GM12878 (cell line): ENCODE data around the gene MRM1. TPM values are rescaled to one million over a fixed set of nuclear protein-coding genes. Genes with fewer than 3 reads are reported as not detected.

Experiments used
- ATAC-seq: fragments of 200-7000 bp; cut with Tn5 transposase; 3 replicates; pipeline ENCODE4 v1.9.1; 2020; ENCODE audit warnings: mild to moderate bottlenecking, moderate library complexity
- BruUV-seq: library from RNA; stranded (reverse); fragments of 400-500 nt; replicated peaks from 2 replicates; lab custom pipeline; 2021; lab: Mats Ljungman, UMichigan
- CTCF ChIA-PET: fragments of 300-600 bp; sonication (Branson Sonifier 250); formaldehyde crosslinking; extraction: SDS; loops from one replicate; lab custom pipeline; 2021; ENCODE audit warnings: inconsistent platforms; lab: Yijun Ruan, JAX
- POLR2A ChIA-PET: fragments of 350-600 bp; formaldehyde crosslinking; extraction: SDS; loops from one replicate; lab custom pipeline; 2021; ENCODE audit warnings: inconsistent platforms; lab: Charles Lee
- RAD21 ChIA-PET: fragments of 300-600 bp; sonication (Branson Sonifier 250); formaldehyde crosslinking; loops from one replicate; lab custom pipeline; 2023; ENCODE audit warnings: antibody characterized with exemption; ENCODE audit not compliant: unreplicated experiment; lab: Charles Lee
- SMC1A ChIA-PET: fragments of 300-600 bp; sonication (Branson Sonifier 250); formaldehyde crosslinking; loops from one replicate; lab custom pipeline; 2023; ENCODE audit not compliant: unreplicated experiment, uncharacterized antibody; lab: Charles Lee
- DNase-seq: peaks from one replicate; pipeline ENCODE4 v3.0.0-alpha.2; 2011; ENCODE audit warnings: low read depth, low spot score
- FAIRE-seq: peaks from 3 replicates; lab custom pipeline; 2011; peaks lifted over from hg19 to GRCh38; lab: Jason Lieb, UNC
- H2AFZ ChIP-seq: 2 replicates; pipeline ENCODE4 v1.6.0; 2011; ENCODE audit warnings: low read depth, low read length, control low read depth; ENCODE audit not compliant: control insufficient read depth
- H3K27ac ChIP-seq: 2 replicates; pipeline ENCODE4 v1.5.1; 2011; ENCODE audit warnings: control low read depth; ENCODE audit not compliant: control insufficient read depth, insufficient read depth
- H3K27me3 ChIP-seq, 2 experiments: replicated peaks in 1 of 2; 2 replicates each; pipeline versions ENCODE4 v1.6.0 to v1.6.1; 2011; ENCODE audit warnings: low read length in 1 of 2; ENCODE audit not compliant: control insufficient read depth in 2 of 2, insufficient read depth in 2 of 2
- H3K36me3 ChIP-seq, 2 experiments: 2 replicates each; pipeline ENCODE4 v1.5.1; 2011; ENCODE audit warnings: low read length in 1 of 2; ENCODE audit not compliant: control insufficient read depth in 2 of 2, insufficient read depth in 2 of 2
- H3K4me1 ChIP-seq: 2 replicates; pipeline ENCODE4 v1.6.1; 2011; ENCODE audit warnings: mild to moderate bottlenecking, low read length, moderate library complexity, mixed read lengths; ENCODE audit not compliant: control insufficient read depth, insufficient read depth
- H3K4me2 ChIP-seq: 2 replicates; pipeline ENCODE4 v1.6.0; 2011; ENCODE audit warnings: control low read depth; ENCODE audit not compliant: control insufficient read depth, insufficient read depth
- H3K4me3 ChIP-seq: fragments of 200-600 bp; sonication (generic); 2 replicates; pipeline ENCODE4 v1.5.1; 2016
- H3K79me2 ChIP-seq: 2 replicates; pipeline ENCODE4 v1.6.0; 2011; ENCODE audit warnings: low read length; ENCODE audit not compliant: control insufficient read depth, insufficient read depth
- H3K9ac ChIP-seq: 2 replicates; pipeline ENCODE4 v1.8.0; 2011; ENCODE audit warnings: low read length, control low read depth, mixed read lengths; ENCODE audit not compliant: control insufficient read depth, insufficient read depth
- H3K9me3 ChIP-seq: replicated peaks from 3 replicates; pipeline ENCODE4 v1.5.1; 2011; ENCODE audit warnings: mild to moderate bottlenecking, low read length; ENCODE audit not compliant: control insufficient read depth, insufficient read depth
- H4K20me1 ChIP-seq: 2 replicates; pipeline ENCODE4 v1.6.0; 2011; ENCODE audit not compliant: control insufficient read depth, insufficient read depth
- ATF7 ChIP-seq: fragments of 450-650 bp; IDR thresholded peaks from 2 replicates; pipeline ENCODE4 v1.6.1; 2016; ENCODE audit warnings: low read depth, mild to moderate bottlenecking
- CEBPB ChIP-seq, 2 experiments: fragments of 150-350 bp in 1 of 2; IDR thresholded peaks; 2 replicates each; pipeline ENCODE4 v1.6.1; 2012 to 2014; ENCODE audit warnings: low read depth in 2 of 2, low read length in 2 of 2, borderline replicate concordance in 1 of 2, inconsistent platforms in 1 of 2
- EED ChIP-seq: sonication (generic); IDR thresholded peaks from 2 replicates; pipeline ENCODE4 v1.6.1; 2016; ENCODE audit warnings: antibody characterized with exemption, low read depth
- EGR1 ChIP-seq, 2 experiments: IDR thresholded peaks; 1 replicate in 1 of 2; 2 replicates in 1 of 2; pipeline ENCODE4 v1.6.1; 2011 to 2012; ENCODE audit warnings: low read depth in 2 of 2, low read length in 2 of 2, borderline replicate concordance in 1 of 2, mild to moderate bottlenecking in 1 of 2, moderate library complexity in 1 of 2
- MEF2B ChIP-seq: fragments of 450-650 bp; IDR thresholded peaks from 2 replicates; pipeline ENCODE4 v1.6.1; 2018; ENCODE audit warnings: mild to moderate bottlenecking, moderate library complexity; ENCODE audit not compliant: partially characterized antibody, poor library complexity, severe bottlenecking
- MXI1 ChIP-seq: fragments of 150-350 bp; IDR thresholded peaks from 2 replicates; pipeline ENCODE4 v1.6.1; 2011; ENCODE audit warnings: low read depth, mild to moderate bottlenecking, inconsistent platforms, low read length, improper control_type of control experiment
- MYB ChIP-seq: fragments of 150-350 bp; IDR thresholded peaks from 2 replicates; pipeline ENCODE4 v1.6.1; 2014; ENCODE audit warnings: mild to moderate bottlenecking, low read depth, low read length, borderline replicate concordance
- NR2F1 ChIP-seq: fragments of 450-650 bp; conservative IDR thresholded peaks from 2 replicates; pipeline ENCODE4 v1.6.1; 2017; ENCODE audit warnings: mild to moderate bottlenecking
- RAD21 ChIP-seq: IDR thresholded peaks from 2 replicates; pipeline ENCODE4 v1.6.1; 2011; ENCODE audit warnings: mild to moderate bottlenecking, low read depth, low read length, moderate library complexity; ENCODE audit not compliant: insufficient read depth
- RELA ChIP-seq: fragments of 450-650 bp; IDR thresholded peaks from 2 replicates; pipeline ENCODE4 v1.8.0; 2014; ENCODE audit warnings: borderline replicate concordance; ENCODE audit not compliant: partially characterized antibody
- SPI1 ChIP-seq: IDR thresholded peaks from 2 replicates; pipeline ENCODE4 v1.6.1; 2011; ENCODE audit warnings: low read depth, mild to moderate bottlenecking, low read length, moderate library complexity, borderline replicate concordance; ENCODE audit not compliant: insufficient read depth
- SRF ChIP-seq, 2 experiments: IDR thresholded peaks; 2 replicates each; pipeline ENCODE4 v1.6.1; 2011; ENCODE audit warnings: low read depth in 2 of 2, low read length in 2 of 2, mild to moderate bottlenecking in 1 of 2, moderate library complexity in 1 of 2
- TCF12 ChIP-seq: IDR thresholded peaks from 2 replicates; pipeline ENCODE4 v1.6.1; 2011; ENCODE audit warnings: low read depth, mild to moderate bottlenecking, low read length
- ZZZ3 ChIP-seq: IDR thresholded peaks from 2 replicates; pipeline ENCODE4 v1.6.1; 2011; ENCODE audit warnings: low read depth; ENCODE audit not compliant: control insufficient read depth, insufficient read length
- WGBS: methylation state at CpG from one replicate; pipeline ENCODE4 v1.1.6; 2016; ENCODE audit warnings: low lambda C conversion rate; ENCODE audit not compliant: insufficient replicate concordance, insufficient coverage; ENCODE audit errors: missing lambda C conversion rate; 5-methylcytosine and 5-hydroxymethylcytosine counted together
- in situ Hi-C: fragments of 300-500 bp; cut with MboI; formaldehyde crosslinking; loops from 9 replicates; pipeline ENCODE4 v1.14.3; 2018; ENCODE audit warnings: mixed read lengths
- intact Hi-C: fragments of 100-400 bp; cut with micrococcal nuclease; formaldehyde crosslinking; loops from one replicate; pipeline ENCODE4 v1.14.2; 2022; ENCODE audit not compliant: unreplicated experiment
- polyA plus RNA-seq, 11 experiments: library from polyadenylated mRNA; depleted of rRNA in 4 of 11; unstranded in 6 of 11; stranded (reverse) in 5 of 11; fragments of >200 nt; fragmentation: Nextera tagmentation in 4 of 11; fragmentation: Illumina TruSeq in 1 of 11; extraction: Ambion mirVana in 4 of 11; extraction: Trizol in 1 of 11; gene quantifications; 1 replicate in 1 of 11; 2 replicates in 10 of 11; pipeline versions ENCODE4 v1.2.1 to v1.2.3, GENCODE V29; 2011 to 2016; ENCODE audit warnings: inconsistent platforms in 2 of 11, missing spikeins in 2 of 11, low read depth in 1 of 11
- total RNA-seq, 4 experiments: library from RNA; depleted of rRNA in 3 of 4; stranded (reverse); fragments of >200 nt in 3 of 4; fragmentation: Illumina TruSeq in 1 of 4; extraction: Trizol in 1 of 4; gene quantifications; 2 replicates each; pipeline versions ENCODE4 v1.2.1 to v1.2.3, GENCODE V29; 2013 to 2021

MRM1 gene
- total and polyA plus RNA-seq, 10 of the 15 experiments (the other 5 are each of a cell fraction or from before 2014, with no cell fraction given) = 0.23 to 16.9 (median 13.2) TPM

GRCh38 chr17:36655726-36656125 lies 54.3 kb downstream of the MRM1 start:
- ChIA-PET RAD21 (interaction anchor here (0.6 to 1.7 kb wide), 2 partner anchors 100 to 325 kb away, joined by 3 to 4 read pairs; no protein-coding TSS in a partner anchor), CTCF (interaction anchor here (0.6 to 1.3 kb wide), 3 partner anchors 11 to 879 kb away, joined by 3 to 5 read pairs (median 3); no protein-coding TSS in a partner anchor), POLR2A (no interaction called here), SMC1A (no interaction called here)
- no peaks in the 10 kb centered on the region; a peak in 1 of 4 replicates for H3K36me3 ChIP-seq
- FAIRE-seq (no peak), DNase-seq (no peak), ATAC-seq (no peak)
- H3K4me2 ChIP-seq = no peak overlapping the region
- H3K27me3 ChIP-seq = peaks cover 4 to 13% of the 10 kb centered on the region in 2 experiments; a peak in 3 of 4 replicates
- H4K20me1 ChIP-seq = no peaks in the 10 kb centered on the region
- H3K4me1 ChIP-seq = no peaks in the 10 kb centered on the region
- in situ Hi-C loops = no loop called here
- no TSS peak for BruUV-seq
- H3K27ac ChIP-seq = no peak overlapping the region
- TF ChIP-seq SPI1 = no peak
- TF ChIP-seq ZZZ3 = no peak
- no peak for TF ChIP-seq ATF7
- TF ChIP-seq SRF (IDR thresholded peaks at IDR 0.05; ENCODE audit: low read depth in 2 of 2, low read length in 2 of 2) = no peak
- no peak for TF ChIP-seq CEBPB (IDR thresholded peaks at IDR 0.05; ENCODE audit: borderline replicate concordance in 1 of 2, low read depth in 2 of 2, low read length in 2 of 2)
- TF ChIP-seq TCF12 = no peak
- no peak for TF ChIP-seq MYB
- TF ChIP-seq NR2F1 = no peak
- TF ChIP-seq EED = no peak
- no peak for TF ChIP-seq MXI1
- TF ChIP-seq MEF2B = no peak
- TF ChIP-seq EGR1 (IDR thresholded peaks at IDR 0.05; ENCODE audit: borderline replicate concordance in 1 of 2, low read depth in 2 of 2, low read length in 2 of 2) = no peak
- TF ChIP-seq RAD21 = no peak
- no peak for TF ChIP-seq RELA
- H3K9me3 ChIP-seq = no peaks in the 10 kb centered on the region
- no peak overlapping the region for H3K9ac ChIP-seq
- no peaks in the 10 kb centered on the region for H3K79me2 ChIP-seq
- H3K4me3 ChIP-seq = no peak overlapping the region
- WGBS = 47% methylated on average over 7 of the region's 7 CpGs
- intact Hi-C loops = no loop called here
- no peak overlapping the region for H2AFZ ChIP-seq
